Measurements from ENCODE around the gene PKP4.

DNA sequence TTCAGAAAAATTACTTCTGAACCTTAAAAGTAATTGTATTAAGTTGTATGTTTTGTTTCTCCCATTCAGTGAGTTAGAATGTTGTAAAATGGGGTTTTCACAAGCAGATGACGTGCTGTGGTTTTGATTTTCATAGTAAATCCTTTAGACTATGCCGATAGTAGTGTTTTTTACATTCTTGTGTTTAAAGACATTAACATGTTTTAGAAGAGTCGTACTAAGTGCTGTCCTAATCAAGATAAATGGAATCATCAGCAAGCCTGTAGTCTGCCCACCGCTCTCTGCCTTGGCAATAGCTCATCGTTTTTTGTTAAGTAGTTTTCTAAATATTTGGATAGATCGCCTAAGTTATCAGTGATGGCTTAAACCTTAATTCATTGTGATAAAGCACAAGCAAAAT is 21.5 kb downstream of the PKP4 start:
- TF ChIP-seq, protein P1, sequence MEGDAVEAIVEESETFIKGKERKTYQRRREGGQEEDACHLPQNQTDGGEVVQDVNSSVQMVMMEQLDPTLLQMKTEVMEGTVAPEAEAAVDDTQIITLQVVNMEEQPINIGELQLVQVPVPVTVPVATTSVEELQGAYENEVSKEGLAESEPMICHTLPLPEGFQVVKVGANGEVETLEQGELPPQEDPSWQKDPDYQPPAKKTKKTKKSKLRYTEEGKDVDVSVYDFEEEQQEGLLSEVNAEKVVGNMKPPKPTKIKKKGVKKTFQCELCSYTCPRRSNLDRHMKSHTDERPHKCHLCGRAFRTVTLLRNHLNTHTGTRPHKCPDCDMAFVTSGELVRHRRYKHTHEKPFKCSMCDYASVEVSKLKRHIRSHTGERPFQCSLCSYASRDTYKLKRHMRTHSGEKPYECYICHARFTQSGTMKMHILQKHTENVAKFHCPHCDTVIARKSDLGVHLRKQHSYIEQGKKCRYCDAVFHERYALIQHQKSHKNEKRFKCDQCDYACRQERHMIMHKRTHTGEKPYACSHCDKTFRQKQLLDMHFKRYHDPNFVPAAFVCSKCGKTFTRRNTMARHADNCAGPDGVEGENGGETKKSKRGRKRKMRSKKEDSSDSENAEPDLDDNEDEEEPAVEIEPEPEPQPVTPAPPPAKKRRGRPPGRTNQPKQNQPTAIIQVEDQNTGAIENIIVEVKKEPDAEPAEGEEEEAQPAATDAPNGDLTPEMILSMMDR (conservative IDR thresholded peaks at IDR 0.05 in 1 of 2, IDR thresholded peaks at IDR 0.05 in 1 of 2; ENCODE audit: extremely low read depth in 1 of 2, insufficient read depth in 1 of 2, low read depth in 1 of 2, low read length in 2 of 2): no peak
- no peak for TF ChIP-seq EZH2 (IDR thresholded peaks at IDR 0.05; ENCODE audit: borderline replicate concordance, low read length)
